ENCODE data around the gene CXCR6.
"Not testable (repeated sequence)": the region's sequence is repeated elsewhere in the genome, so short reads cannot be mapped to it uniquely, and the experiment has no call there.

Gene CXCR6

GRCh38 chr3:45992133-45992729, 49.0 kb downstream of the CXCR6 start:
- TF ChIP-seq CTCF (IDR thresholded peaks at IDR 0.05; ENCODE audit: borderline replicate concordance, control extremely low read depth, extremely low read depth, insufficient read depth, missing control alignments), result no peak
- DNase-seq (ENCODE audit: low spot score), result no peak
- in situ Hi-C loops (cut with MboI; ENCODE audit: low sequenced_read_pairs, unreplicated experiment), result no loop called here

DNA sequence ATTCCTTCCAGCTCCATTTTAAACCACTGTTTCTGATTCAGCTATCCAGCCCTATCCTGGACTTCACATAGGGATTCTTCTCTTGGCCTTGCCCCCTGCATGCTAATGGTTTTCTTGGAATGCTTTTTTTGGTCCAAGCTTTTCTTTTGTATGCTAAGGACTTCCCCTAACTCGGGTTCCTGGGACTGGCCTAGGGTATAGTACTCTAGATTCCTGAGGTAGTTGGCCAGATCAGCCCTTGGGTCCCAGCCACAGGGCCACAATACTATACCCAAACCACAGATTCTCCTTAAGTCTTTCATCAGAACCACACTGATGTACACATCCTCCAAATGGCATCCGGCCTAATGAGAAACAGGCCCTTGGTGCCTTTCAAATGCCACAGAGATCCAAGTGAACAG, 49.6 kb downstream of the CXCR6 start:
- no peak for TF ChIP-seq CTCF (IDR thresholded peaks at IDR 0.05; ENCODE audit: borderline replicate concordance, control extremely low read depth, extremely low read depth, insufficient read depth, missing control alignments)
- in situ Hi-C loops (cut with MboI; ENCODE audit: low sequenced_read_pairs, unreplicated experiment), result no loop called here
- no peak for DNase-seq (ENCODE audit: low spot score)

GRCh38 chr3:45993421-45994027, 50.3 kb downstream of the CXCR6 start:
- no peak for DNase-seq (ENCODE audit: low spot score)
- no peak for TF ChIP-seq CTCF (IDR thresholded peaks at IDR 0.05; ENCODE audit: borderline replicate concordance, control extremely low read depth, extremely low read depth, insufficient read depth, missing control alignments)
- in situ Hi-C loops (cut with MboI; ENCODE audit: low sequenced_read_pairs, unreplicated experiment), result no loop called here

GRCh38 chr3:45994419-45995235, 51.4 kb downstream of the CXCR6 start:
- no peak for TF ChIP-seq CTCF (IDR thresholded peaks at IDR 0.05; ENCODE audit: borderline replicate concordance, control extremely low read depth, extremely low read depth, insufficient read depth, missing control alignments)
- DNase-seq (ENCODE audit: low spot score), result peak; percentile 77
- in situ Hi-C loops (cut with MboI; ENCODE audit: low sequenced_read_pairs, unreplicated experiment), result no loop called here

DNA sequence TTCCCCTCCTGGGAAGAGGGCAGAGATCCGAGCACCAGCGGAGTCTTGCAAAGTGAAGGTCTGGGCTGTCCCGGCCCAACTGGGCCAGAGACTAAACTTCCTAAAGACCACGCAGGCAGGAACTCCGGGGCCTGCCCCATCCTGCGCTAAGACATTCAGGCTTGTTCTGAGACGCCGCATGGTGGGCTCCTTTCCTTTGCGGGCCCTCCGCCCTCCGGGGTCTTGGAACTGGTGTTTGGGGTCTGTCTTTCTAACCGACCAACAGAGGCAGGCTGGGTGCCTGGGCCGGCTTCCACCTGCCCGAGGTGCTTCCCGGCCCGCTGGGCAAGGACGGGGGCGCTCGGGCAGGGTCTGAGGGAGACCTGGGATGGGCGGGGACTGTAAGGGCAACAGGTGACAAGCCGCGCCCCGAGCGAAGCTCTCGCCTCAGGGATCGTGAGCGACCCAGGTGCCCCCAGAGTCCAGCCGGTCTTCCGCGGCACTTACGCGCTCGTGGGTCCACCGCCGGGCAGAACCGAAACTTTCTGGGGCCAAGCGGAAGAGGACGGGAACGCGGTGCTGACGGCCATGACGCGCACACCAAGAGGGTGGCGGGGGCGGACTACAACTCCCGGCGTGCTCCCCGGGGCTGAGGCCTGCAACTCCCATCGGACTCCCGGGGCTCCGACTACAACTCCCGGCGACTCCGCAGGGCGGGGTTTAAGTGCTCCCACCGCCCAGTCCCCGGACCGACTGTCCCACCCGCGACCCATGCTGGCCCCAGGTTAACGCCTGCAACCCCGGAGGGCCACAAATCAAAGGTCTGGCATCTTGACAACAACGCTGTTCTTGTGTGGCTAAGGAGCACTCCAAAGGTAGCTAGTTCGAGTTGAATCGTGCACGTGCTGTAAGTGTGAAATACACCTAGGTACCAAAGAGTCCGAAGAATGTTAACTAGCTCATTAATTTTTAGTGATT, 52.2 kb downstream of the CXCR6 start, which contains the start of gene FYCO1:
Gene FYCO1 (minus strand): TSS at position 589 of the 957 bp plus-strand sequence. CDS start 10,914 bp downstream, outside the sequence.
- in situ Hi-C loops (cut with MboI; ENCODE audit: low sequenced_read_pairs, unreplicated experiment), result no loop called here
- no peak for TF ChIP-seq CTCF (IDR thresholded peaks at IDR 0.05; ENCODE audit: borderline replicate concordance, control extremely low read depth, extremely low read depth, insufficient read depth, missing control alignments)
- DNase-seq (ENCODE audit: low spot score), result peak; percentile 97

GRCh38 chr3:45997499-45997898, 54.2 kb downstream of the CXCR6 start:
- in situ Hi-C loops (cut with MboI; ENCODE audit: low sequenced_read_pairs, unreplicated experiment); DNase-seq (ENCODE audit: low spot score): not testable (repeated sequence)

All from GM13976 (cell line).